HepG2 (cell line): ENCODE results near the gene EXOC6B. TPM values are rescaled to one million over a fixed set of nuclear protein-coding genes. Genes with fewer than 3 reads are reported as not detected.

Experiments used
- CHD4 ChIP-seq: fragments of 200-600 bp; sonication (generic); IDR thresholded peaks from 2 replicates; pipeline ENCODE4 v1.7.0; 2017; ENCODE audit warnings: mild to moderate bottlenecking, low read length, borderline replicate concordance
- HDAC2 ChIP-seq: sonication (generic); formaldehyde crosslinking; IDR thresholded peaks from 2 replicates; pipeline ENCODE4 v1.4.0; 2020; ENCODE audit warnings: missing genetic modification reagents
- SP5 ChIP-seq: IDR thresholded peaks from 2 replicates; pipeline ENCODE4 v1.6.1; 2016; ENCODE audit warnings: low read depth, borderline replicate concordance
- ZBTB42 ChIP-seq: sonication (generic); formaldehyde crosslinking; IDR thresholded peaks from 2 replicates; pipeline ENCODE4 v1.5.0; 2020; ENCODE audit warnings: mild to moderate bottlenecking, missing genetic modification reagents
- ZNF510 ChIP-seq: sonication (generic); formaldehyde crosslinking; IDR thresholded peaks from 2 replicates; pipeline ENCODE4 v1.4.0; 2020; ENCODE audit warnings: low read depth, mild to moderate bottlenecking, missing genetic modification reagents
- ZNF605 ChIP-seq: sonication (generic); formaldehyde crosslinking; IDR thresholded peaks from 2 replicates; pipeline ENCODE4 v1.8.0; 2022; ENCODE audit warnings: mild to moderate bottlenecking, missing genetic modification reagents
- polyA plus RNA-seq, 8 experiments: library from polyadenylated mRNA; depleted of rRNA in 3 of 8; stranded (reverse) in 7 of 8; unstranded in 1 of 8; fragments of >200 nt; fragmentation: Illumina TruSeq in 4 of 8; extraction: Trizol in 4 of 8; gene quantifications; 2 replicates each; pipeline versions ENCODE4 v1.2.1 to v1.2.3, GENCODE V29; 2011 to 2016; ENCODE audit warnings: low read depth in 4 of 8, missing spikeins in 1 of 8, mixed read lengths in 1 of 8; ENCODE audit not compliant: insufficient read depth in 1 of 8
- total RNA-seq, 5 experiments: library from RNA; depleted of rRNA; stranded (reverse); fragments of >200 nt; fragmentation: Illumina TruSeq; extraction: Trizol; gene quantifications; 2 replicates each; pipeline ENCODE4 v1.2.3, GENCODE V29; 2016; ENCODE audit warnings: low read depth in 1 of 5
- TF ChIP-seq, protein P1 (sequence below): sonication (generic); formaldehyde crosslinking; IDR thresholded peaks from 2 replicates; pipeline ENCODE4 v1.4.0; 2020; ENCODE audit warnings: missing genetic modification reagents, mild to moderate bottlenecking, borderline replicate concordance
- TF ChIP-seq, protein P2 (sequence below): sonication (generic); formaldehyde crosslinking; IDR thresholded peaks from 2 replicates; pipeline ENCODE4 v1.4.0; 2020; ENCODE audit warnings: missing genetic modification reagents, mild to moderate bottlenecking, borderline replicate concordance
- TF ChIP-seq, protein P3 (sequence below): sonication (generic); formaldehyde crosslinking; IDR thresholded peaks from 2 replicates; pipeline ENCODE4 v1.4.0; 2020; ENCODE audit warnings: missing genetic modification reagents, borderline replicate concordance
- TF ChIP-seq, protein P4 (sequence below): sonication (generic); formaldehyde crosslinking; IDR thresholded peaks from 2 replicates; pipeline ENCODE4 v1.5.0; 2020; ENCODE audit warnings: missing genetic modification reagents
- TF ChIP-seq, protein P5 (sequence below): sonication (generic); formaldehyde crosslinking; IDR thresholded peaks from 2 replicates; pipeline ENCODE4 v1.4.0; 2020; ENCODE audit warnings: low read depth, mild to moderate bottlenecking, missing genetic modification reagents
- TF ChIP-seq, protein P6 (sequence below): IDR thresholded peaks from 2 replicates; pipeline ENCODE4 v1.6.1; 2016; ENCODE audit warnings: missing compliant biosample characterization, missing genetic modification reagents, borderline replicate concordance

Gene EXOC6B
- total and polyA plus RNA-seq, 2 of the 13 experiments (the other 11 are each of a cell fraction or from before 2014, with no cell fraction given): 9.1 to 15.9 TPM

DNA sequence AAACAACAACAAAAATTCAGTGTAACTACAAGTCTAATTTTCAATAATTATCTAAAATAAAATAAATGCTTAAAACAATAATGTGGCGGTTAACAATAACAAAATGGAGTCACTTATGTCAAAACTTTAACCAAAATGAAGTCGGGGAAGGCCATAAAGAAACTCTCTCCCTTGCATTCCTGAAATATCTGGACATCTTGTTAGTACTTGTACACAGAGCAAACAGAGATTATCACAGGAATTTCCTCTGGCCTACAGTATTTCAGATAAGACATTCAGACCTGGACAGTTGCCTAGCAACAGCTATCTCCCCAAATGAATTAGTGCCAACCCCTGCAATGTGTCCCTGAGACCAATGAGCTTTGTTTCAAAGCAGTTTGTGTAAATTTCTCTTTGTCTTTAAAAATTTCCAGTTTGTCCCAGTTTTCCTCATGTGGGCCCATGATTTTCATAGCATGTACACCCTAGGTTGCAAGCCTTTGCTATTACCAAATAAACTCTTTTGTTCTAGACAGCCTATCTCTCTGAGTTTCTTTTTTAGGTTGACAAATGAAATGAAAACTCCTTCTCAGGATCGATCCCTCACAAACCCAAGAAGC, 68.6 kb downstream of the EXOC6B start (continued):
- TF ChIP-seq, protein P1, sequence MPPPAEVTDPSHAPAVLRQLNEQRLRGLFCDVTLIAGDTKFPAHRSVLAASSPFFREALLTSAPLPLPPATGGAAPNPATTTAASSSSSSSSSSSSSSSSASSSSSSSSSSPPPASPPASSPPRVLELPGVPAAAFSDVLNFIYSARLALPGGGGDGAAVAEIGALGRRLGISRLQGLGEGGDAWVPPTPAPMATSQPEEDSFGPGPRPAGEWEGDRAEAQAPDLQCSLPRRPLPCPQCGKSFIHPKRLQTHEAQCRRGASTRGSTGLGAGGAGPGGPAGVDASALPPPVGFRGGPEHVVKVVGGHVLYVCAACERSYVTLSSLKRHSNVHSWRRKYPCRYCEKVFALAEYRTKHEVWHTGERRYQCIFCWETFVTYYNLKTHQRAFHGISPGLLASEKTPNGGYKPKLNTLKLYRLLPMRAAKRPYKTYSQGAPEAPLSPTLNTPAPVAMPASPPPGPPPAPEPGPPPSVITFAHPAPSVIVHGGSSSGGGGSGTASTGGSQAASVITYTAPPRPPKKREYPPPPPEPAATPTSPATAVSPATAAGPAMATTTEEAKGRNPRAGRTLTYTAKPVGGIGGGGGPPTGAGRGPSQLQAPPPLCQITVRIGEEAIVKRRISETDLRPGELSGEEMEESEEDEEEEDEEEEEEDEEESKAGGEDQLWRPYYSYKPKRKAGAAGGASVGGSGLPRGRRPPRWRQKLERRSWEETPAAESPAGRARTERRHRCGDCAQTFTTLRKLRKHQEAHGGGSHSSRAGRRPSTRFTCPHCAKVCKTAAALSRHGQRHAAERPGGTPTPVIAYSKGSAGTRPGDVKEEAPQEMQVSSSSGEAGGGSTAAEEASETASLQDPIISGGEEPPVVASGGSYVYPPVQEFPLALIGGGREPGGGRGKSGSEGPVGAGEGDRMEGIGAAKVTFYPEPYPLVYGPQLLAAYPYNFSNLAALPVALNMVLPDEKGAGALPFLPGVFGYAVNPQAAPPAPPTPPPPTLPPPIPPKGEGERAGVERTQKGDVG (CRISPR knock-in tag): no peak
- TF ChIP-seq ZNF605 (CRISPR knock-in tag) (no peak), HDAC2 (CRISPR knock-in tag) (peak; percentile 92), SP5 (no peak), ZBTB42 (CRISPR knock-in tag) (no peak), ZNF510 (CRISPR knock-in tag) (no peak), CHD4 (peak; percentile 57; the same call in 1 of the 2 replicates)
- TF ChIP-seq, protein P2, sequence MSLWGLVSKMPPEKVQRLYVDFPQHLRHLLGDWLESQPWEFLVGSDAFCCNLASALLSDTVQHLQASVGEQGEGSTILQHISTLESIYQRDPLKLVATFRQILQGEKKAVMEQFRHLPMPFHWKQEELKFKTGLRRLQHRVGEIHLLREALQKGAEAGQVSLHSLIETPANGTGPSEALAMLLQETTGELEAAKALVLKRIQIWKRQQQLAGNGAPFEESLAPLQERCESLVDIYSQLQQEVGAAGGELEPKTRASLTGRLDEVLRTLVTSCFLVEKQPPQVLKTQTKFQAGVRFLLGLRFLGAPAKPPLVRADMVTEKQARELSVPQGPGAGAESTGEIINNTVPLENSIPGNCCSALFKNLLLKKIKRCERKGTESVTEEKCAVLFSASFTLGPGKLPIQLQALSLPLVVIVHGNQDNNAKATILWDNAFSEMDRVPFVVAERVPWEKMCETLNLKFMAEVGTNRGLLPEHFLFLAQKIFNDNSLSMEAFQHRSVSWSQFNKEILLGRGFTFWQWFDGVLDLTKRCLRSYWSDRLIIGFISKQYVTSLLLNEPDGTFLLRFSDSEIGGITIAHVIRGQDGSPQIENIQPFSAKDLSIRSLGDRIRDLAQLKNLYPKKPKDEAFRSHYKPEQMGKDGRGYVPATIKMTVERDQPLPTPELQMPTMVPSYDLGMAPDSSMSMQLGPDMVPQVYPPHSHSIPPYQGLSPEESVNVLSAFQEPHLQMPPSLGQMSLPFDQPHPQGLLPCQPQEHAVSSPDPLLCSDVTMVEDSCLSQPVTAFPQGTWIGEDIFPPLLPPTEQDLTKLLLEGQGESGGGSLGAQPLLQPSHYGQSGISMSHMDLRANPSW: no peak
- TF ChIP-seq, protein P3, sequence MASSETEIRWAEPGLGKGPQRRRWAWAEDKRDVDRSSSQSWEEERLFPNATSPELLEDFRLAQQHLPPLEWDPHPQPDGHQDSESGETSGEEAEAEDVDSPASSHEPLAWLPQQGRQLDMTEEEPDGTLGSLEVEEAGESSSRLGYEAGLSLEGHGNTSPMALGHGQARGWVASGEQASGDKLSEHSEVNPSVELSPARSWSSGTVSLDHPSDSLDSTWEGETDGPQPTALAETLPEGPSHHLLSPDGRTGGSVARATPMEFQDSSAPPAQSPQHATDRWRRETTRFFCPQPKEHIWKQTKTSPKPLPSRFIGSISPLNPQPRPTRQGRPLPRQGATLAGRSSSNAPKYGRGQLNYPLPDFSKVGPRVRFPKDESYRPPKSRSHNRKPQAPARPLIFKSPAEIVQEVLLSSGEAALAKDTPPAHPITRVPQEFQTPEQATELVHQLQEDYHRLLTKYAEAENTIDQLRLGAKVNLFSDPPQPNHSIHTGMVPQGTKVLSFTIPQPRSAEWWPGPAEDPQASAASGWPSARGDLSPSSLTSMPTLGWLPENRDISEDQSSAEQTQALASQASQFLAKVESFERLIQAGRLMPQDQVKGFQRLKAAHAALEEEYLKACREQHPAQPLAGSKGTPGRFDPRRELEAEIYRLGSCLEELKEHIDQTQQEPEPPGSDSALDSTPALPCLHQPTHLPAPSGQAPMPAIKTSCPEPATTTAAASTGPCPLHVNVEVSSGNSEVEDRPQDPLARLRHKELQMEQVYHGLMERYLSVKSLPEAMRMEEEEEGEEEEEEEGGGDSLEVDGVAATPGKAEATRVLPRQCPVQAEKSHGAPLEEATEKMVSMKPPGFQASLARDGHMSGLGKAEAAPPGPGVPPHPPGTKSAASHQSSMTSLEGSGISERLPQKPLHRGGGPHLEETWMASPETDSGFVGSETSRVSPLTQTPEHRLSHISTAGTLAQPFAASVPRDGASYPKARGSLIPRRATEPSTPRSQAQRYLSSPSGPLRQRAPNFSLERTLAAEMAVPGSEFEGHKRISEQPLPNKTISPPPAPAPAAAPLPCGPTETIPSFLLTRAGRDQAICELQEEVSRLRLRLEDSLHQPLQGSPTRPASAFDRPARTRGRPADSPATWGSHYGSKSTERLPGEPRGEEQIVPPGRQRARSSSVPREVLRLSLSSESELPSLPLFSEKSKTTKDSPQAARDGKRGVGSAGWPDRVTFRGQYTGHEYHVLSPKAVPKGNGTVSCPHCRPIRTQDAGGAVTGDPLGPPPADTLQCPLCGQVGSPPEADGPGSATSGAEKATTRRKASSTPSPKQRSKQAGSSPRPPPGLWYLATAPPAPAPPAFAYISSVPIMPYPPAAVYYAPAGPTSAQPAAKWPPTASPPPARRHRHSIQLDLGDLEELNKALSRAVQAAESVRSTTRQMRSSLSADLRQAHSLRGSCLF (CRISPR knock-in tag): no peak
- TF ChIP-seq, protein P4, sequence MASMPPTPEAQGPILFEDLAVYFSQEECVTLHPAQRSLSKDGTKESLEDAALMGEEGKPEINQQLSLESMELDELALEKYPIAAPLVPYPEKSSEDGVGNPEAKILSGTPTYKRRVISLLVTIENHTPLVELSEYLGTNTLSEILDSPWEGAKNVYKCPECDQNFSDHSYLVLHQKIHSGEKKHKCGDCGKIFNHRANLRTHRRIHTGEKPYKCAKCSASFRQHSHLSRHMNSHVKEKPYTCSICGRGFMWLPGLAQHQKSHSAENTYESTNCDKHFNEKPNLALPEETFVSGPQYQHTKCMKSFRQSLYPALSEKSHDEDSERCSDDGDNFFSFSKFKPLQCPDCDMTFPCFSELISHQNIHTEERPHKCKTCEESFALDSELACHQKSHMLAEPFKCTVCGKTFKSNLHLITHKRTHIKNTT (CRISPR knock-in tag): no peak
- TF ChIP-seq, protein P5, sequence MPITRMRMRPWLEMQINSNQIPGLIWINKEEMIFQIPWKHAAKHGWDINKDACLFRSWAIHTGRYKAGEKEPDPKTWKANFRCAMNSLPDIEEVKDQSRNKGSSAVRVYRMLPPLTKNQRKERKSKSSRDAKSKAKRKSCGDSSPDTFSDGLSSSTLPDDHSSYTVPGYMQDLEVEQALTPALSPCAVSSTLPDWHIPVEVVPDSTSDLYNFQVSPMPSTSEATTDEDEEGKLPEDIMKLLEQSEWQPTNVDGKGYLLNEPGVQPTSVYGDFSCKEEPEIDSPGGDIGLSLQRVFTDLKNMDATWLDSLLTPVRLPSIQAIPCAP (CRISPR knock-in tag): no peak
- TF ChIP-seq, protein P6, sequence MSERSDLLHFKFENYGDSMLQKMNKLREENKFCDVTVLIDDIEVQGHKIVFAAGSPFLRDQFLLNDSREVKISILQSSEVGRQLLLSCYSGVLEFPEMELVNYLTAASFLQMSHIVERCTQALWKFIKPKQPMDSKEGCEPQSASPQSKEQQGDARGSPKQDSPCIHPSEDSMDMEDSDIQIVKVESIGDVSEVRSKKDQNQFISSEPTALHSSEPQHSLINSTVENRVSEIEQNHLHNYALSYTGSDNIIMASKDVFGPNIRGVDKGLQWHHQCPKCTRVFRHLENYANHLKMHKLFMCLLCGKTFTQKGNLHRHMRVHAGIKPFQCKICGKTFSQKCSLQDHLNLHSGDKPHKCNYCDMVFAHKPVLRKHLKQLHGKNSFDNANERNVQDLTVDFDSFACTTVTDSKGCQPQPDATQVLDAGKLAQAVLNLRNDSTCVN (CRISPR knock-in tag): no peak
